LNCaP clone FGC (cell line): Measurements from ENCODE around the gene MRPL14.
"Not testable (repeated sequence)": the region's sequence is repeated elsewhere in the genome, so short reads cannot be mapped to it uniquely, and the experiment has no call there.

Experiments used
- DNase-seq: peaks from one replicate; pipeline ENCODE4 v3.0.0-alpha.2; 2011; ENCODE audit warnings: low read depth
- H3K4me3 ChIP-seq: 2 replicates; pipeline ENCODE4 v1.5.1; 2011; ENCODE audit warnings: mild to moderate bottlenecking, low read depth, low read length, control low read depth
- TF ChIP-seq, protein P1 (sequence below): IDR thresholded peaks from 2 replicates; pipeline ENCODE4 v1.5.1; 2012; ENCODE audit warnings: mild to moderate bottlenecking; ENCODE audit not compliant: control insufficient read depth, insufficient read depth; ENCODE audit errors: extremely low read depth

The MRPL14 gene

GRCh38 chr6:44091981-44092884 lies 35.0 kb downstream of the MRPL14 start:
- no peak overlapping the region for H3K4me3 ChIP-seq
- TF ChIP-seq, protein P1, sequence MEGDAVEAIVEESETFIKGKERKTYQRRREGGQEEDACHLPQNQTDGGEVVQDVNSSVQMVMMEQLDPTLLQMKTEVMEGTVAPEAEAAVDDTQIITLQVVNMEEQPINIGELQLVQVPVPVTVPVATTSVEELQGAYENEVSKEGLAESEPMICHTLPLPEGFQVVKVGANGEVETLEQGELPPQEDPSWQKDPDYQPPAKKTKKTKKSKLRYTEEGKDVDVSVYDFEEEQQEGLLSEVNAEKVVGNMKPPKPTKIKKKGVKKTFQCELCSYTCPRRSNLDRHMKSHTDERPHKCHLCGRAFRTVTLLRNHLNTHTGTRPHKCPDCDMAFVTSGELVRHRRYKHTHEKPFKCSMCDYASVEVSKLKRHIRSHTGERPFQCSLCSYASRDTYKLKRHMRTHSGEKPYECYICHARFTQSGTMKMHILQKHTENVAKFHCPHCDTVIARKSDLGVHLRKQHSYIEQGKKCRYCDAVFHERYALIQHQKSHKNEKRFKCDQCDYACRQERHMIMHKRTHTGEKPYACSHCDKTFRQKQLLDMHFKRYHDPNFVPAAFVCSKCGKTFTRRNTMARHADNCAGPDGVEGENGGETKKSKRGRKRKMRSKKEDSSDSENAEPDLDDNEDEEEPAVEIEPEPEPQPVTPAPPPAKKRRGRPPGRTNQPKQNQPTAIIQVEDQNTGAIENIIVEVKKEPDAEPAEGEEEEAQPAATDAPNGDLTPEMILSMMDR: no peak
- DNase-seq: no peak

DNA sequence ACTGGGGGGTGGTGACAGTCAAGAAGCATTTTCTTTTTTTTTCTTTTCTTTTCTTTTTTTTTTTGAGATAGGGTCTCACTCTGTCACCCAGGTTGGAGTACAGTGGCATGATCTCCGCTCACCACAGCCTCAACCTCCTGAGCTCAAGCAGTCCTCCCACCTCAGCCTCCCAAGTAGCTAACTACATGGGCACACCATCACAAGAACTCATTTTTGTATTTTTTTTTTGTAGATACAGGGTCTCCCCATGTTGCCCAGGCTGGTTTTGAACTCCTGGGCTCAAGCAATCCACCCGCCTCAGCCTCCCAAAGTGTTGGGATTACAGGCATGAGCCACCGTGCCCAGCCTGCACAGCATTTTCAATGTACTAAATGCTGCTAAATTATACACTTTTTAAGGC lies 35.9 kb downstream of the MRPL14 start:
- not testable (repeated sequence) for DNase-seq, H3K4me3 ChIP-seq

DNA sequence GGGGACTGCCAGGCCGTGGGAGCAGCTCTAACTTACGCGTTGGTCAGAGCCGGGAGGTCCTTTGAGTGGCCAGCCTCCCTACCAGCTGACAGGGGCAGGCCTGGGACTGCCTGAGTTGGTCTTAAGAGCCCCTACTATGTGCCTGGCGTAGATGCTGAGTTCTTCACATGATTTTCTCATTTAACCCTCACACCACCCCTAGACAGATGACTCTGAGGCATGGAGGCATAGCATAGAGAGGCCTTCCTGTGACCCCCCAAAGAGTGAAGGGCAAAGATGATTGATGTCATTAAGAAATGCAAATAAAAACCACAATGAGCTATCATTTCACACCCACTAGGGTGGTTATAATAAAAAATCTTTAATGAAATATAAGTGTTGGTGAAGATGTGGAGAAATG lies 36.8 kb downstream of the MRPL14 start:
- DNase-seq: no peak
- H3K4me3 ChIP-seq: no peak overlapping the region
- TF ChIP-seq, protein P1: no peak

GRCh38 chr6:44088827-44089590 lies 38.2 kb downstream of the MRPL14 start:
- TF ChIP-seq, protein P1: no peak
- no peak overlapping the region for H3K4me3 ChIP-seq
- no peak for DNase-seq

DNA sequence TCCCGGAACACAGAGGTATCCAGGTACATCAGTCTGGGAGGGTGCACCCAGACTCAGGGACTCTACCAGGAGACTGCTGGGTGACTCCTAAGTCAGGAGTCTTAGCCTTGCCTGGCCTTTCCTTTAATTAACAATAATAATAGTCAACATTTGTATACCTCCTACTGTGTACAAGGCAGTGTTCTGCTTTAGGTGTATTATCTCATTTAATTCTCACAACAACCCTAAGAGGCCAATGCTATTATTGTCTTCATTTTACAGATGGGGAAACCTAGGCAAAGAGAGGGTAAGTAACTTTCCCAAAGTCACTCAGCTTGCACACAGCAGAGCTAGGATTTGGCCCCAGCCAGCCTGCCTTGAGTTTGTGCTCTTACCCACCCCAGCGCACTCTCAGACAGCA lies 39.6 kb downstream of the MRPL14 start:
- TF ChIP-seq, protein P1: no peak
- no peak overlapping the region for H3K4me3 ChIP-seq
- DNase-seq: no peak

GRCh38 chr6:44086931-44087574 lies 40.2 kb downstream of the MRPL14 start:
- H3K4me3 ChIP-seq: no peak overlapping the region
- DNase-seq: no peak
- TF ChIP-seq, protein P1: peak; percentile 13; the same call in 1 of the 2 replicates

GRCh38 chr6:44085219-44085618 lies 42.0 kb downstream of the MRPL14 start:
- TF ChIP-seq, protein P1: no peak
- DNase-seq: no peak
- H3K4me3 ChIP-seq: no peak overlapping the region
